NCI-H1436 treated with DMSO at 0.1 percent for 48 hours (cell line): ENCODE results near the gene CASP1.

Source experiments
- DNase-seq: peaks from one replicate; lab custom pipeline; 2025; lab: John Stamatoyannopoulos, UW

The CASP1 gene

DNA sequence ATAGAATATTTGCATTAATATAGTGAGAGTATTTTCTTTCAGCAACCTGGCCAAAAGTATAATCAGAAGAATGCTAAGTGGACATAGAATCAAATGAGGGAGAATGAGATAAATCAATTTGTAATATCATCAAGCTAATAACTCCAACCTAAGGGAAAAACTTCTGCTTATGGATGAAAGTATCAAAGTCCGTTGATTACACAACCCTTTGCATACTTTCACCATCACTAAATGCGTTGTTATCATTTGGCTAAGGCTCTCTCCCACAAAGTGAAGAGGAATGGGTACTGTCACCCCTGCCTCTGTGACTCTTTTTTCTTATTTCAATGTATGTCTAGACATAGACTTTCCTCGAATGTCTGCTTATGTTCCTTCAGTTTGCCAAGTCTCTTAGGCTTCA is 50.1 kb downstream of the CASP1 start:
- DNase-seq = no peak

DNA sequence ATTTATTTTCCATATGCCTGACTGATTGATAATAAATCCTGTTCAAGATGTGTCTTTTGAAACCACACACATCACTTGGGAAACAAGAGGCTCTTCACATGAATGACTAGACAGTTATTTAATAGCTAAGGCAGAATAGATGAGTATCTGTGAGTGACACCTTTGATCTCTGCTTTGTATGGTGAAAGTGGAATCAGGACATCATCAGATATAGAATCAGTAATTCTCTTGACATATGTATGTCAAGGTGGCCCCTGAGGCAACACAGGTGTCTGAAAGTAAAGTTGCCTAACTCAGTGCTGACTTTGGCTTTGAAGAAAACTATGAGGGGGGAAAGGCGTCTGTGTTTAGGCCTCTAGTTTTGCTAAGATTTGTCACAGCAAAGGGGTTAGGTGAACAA is 55.1 kb downstream of the CASP1 start:
- no peak for DNase-seq
